H1 (cell line): ENCODE results near the gene SPDYE1. TPM values are rescaled to one million over a fixed set of nuclear protein-coding genes. Genes with fewer than 3 reads are reported as not detected.
"Not testable (repeated sequence)": the region's sequence is repeated elsewhere in the genome, so short reads cannot be mapped to it uniquely, and the experiment has no call there.

Experiments
- CTCF ChIA-PET: fragments of 300-600 bp; sonication (Branson Sonifier 250); formaldehyde crosslinking; loops from one replicate; lab custom pipeline; 2021; ENCODE audit not compliant: partially characterized antibody; lab: Charles Lee
- POLR2A ChIA-PET: fragments of 300-600 bp; sonication (Branson Sonifier 250); formaldehyde crosslinking; loops from one replicate; lab custom pipeline; 2021; ENCODE audit warnings: inconsistent platforms; ENCODE audit not compliant: partially characterized antibody; lab: Charles Lee
- DNase-seq, 2 experiments: peaks; one replicate each; pipeline versions ENCODE4 v3.0.0 to v3.0.0-alpha.2; 2010 to 2022; ENCODE audit warnings: low spot score in 2 of 2, low read depth in 1 of 2, mixed read lengths in 1 of 2
- FAIRE-seq: peaks from 2 replicates; lab custom pipeline; 2011; peaks lifted over from hg19 to GRCh38; lab: Jason Lieb, UNC
- H2AFZ ChIP-seq: 2 replicates; pipeline ENCODE4 v1.8.1; 2012; ENCODE audit warnings: low read length, inconsistent platforms
- H2AK5ac ChIP-seq: 2 replicates; pipeline ENCODE4 v1.6.1; 2013; ENCODE audit warnings: low read depth, low read length
- H2BK120ac ChIP-seq: replicated peaks from 2 replicates; pipeline ENCODE3; 2013; ENCODE audit warnings: low read depth, low read length, inconsistent platforms
- H2BK12ac ChIP-seq: 2 replicates; pipeline ENCODE4 v1.6.1; 2013; ENCODE audit warnings: low read depth, low read length
- H2BK15ac ChIP-seq: 2 replicates; pipeline ENCODE4 v1.6.1; 2013; ENCODE audit warnings: low read length
- H2BK20ac ChIP-seq: 2 replicates; pipeline ENCODE4 v1.6.1; 2013; ENCODE audit warnings: low read length
- H2BK5ac ChIP-seq: 2 replicates; pipeline ENCODE4 v1.6.1; 2013; ENCODE audit warnings: low read depth, low read length
- H3K14ac ChIP-seq: 2 replicates; pipeline ENCODE4 v1.6.1; 2013; ENCODE audit warnings: inconsistent platforms; ENCODE audit not compliant: insufficient read length
- H3K18ac ChIP-seq: 2 replicates; pipeline ENCODE4 v1.6.1; 2013; ENCODE audit warnings: low read length; ENCODE audit errors: extremely low read depth
- H3K23ac ChIP-seq: 2 replicates; pipeline ENCODE4 v1.6.1; 2013; ENCODE audit warnings: inconsistent platforms; ENCODE audit not compliant: insufficient read length
- H3K23me2 ChIP-seq: 2 replicates; pipeline ENCODE4 v1.6.1; 2013; ENCODE audit warnings: low read depth, low read length
- H3K27ac ChIP-seq: 2 replicates; pipeline ENCODE4 v1.6.1; 2011; ENCODE audit warnings: low read depth, low read length, inconsistent platforms
- H3K27me3 ChIP-seq, 4 experiments: replicated peaks in 1 of 4; 1 replicate in 1 of 4; 2 replicates in 3 of 4; pipeline versions ENCODE4 v1.6.1 to v1.8.1; 2011 to 2013; ENCODE audit warnings: low read length in 3 of 4, mild to moderate bottlenecking in 3 of 4, inconsistent platforms in 2 of 4, mixed read lengths in 2 of 4, moderate library complexity in 1 of 4; ENCODE audit not compliant: control insufficient read depth in 3 of 4, insufficient read depth in 3 of 4; ENCODE audit errors: extremely low read depth in 1 of 4
- H3K36me3 ChIP-seq, 4 experiments: 2 replicates each; pipeline versions ENCODE4 v1.6.1 to v1.8.1; 2011 to 2013; ENCODE audit warnings: mild to moderate bottlenecking in 4 of 4, low read length in 3 of 4, moderate library complexity in 2 of 4, control low read depth in 1 of 4, inconsistent platforms in 1 of 4; ENCODE audit not compliant: insufficient read depth in 4 of 4, control insufficient read depth in 2 of 4
- H3K4ac ChIP-seq: replicated peaks from 2 replicates; pipeline ENCODE3; 2013; ENCODE audit warnings: low read length, low read depth, mixed read lengths, inconsistent platforms; ENCODE audit not compliant: insufficient read length
- H3K4me1 ChIP-seq, 4 experiments: replicated peaks in 1 of 4; 1 replicate in 1 of 4; 2 replicates in 3 of 4; pipeline versions ENCODE4 v1.6.1 to v1.8.1; 2011 to 2013; ENCODE audit warnings: low read length in 3 of 4, inconsistent platforms in 2 of 4, mixed read lengths in 1 of 4; ENCODE audit not compliant: insufficient read depth in 4 of 4, control insufficient read depth in 3 of 4
- H3K4me2 ChIP-seq, 2 experiments: 2 replicates each; pipeline versions ENCODE4 v1.6.1 to v1.8.1; 2011 to 2013; ENCODE audit warnings: low read depth in 2 of 2, low read length in 2 of 2, control low read depth in 1 of 2, inconsistent platforms in 1 of 2, mild to moderate bottlenecking in 1 of 2; ENCODE audit not compliant: insufficient read depth in 1 of 2
- H3K4me3 ChIP-seq, 4 experiments: fragments of 200-600, 300-600 bp in 1 of 4; sonication (generic), shearing (Covaris generic), sonication (Bioruptor Twin) in 1 of 4; 2 replicates each; pipeline versions ENCODE4 v1.5.1 to v1.8.1; 2011 to 2016; ENCODE audit warnings: low read length in 4 of 4, low read depth in 3 of 4, control low read depth in 2 of 4, inconsistent platforms in 2 of 4, mild to moderate bottlenecking in 2 of 4, mixed read lengths in 1 of 4, moderate library complexity in 1 of 4; ENCODE audit not compliant: insufficient read depth in 2 of 4; ENCODE audit errors: extremely low read depth in 1 of 4
- H3K56ac ChIP-seq: replicated peaks from 2 replicates; pipeline ENCODE3; 2013; ENCODE audit warnings: low read depth, mild to moderate bottlenecking, mixed read lengths, low read length, inconsistent platforms; ENCODE audit not compliant: insufficient read length
- H3K79me1 ChIP-seq: 2 replicates; pipeline ENCODE4 v1.6.1; 2013; ENCODE audit warnings: low read depth, low read length, control low read depth
- H3K79me2 ChIP-seq, 2 experiments: 2 replicates each; pipeline versions ENCODE4 v1.6.1 to v1.8.1; 2012 to 2013; ENCODE audit warnings: low read length in 2 of 2, mild to moderate bottlenecking in 2 of 2, inconsistent platforms in 1 of 2; ENCODE audit not compliant: insufficient read depth in 2 of 2, control insufficient read depth in 1 of 2
- H3K9ac ChIP-seq, 4 experiments: replicated peaks in 1 of 4; 1 replicate in 1 of 4; 2 replicates in 3 of 4; pipeline versions ENCODE4 v1.6.1 to v1.8.1; 2011 to 2013; ENCODE audit warnings: low read depth in 3 of 4, low read length in 3 of 4, control low read depth in 2 of 4, mild to moderate bottlenecking in 2 of 4, moderate library complexity in 2 of 4, inconsistent platforms in 1 of 4; ENCODE audit errors: extremely low read depth in 1 of 4
- H3K9me3 ChIP-seq, 2 experiments: 2 replicates each; pipeline versions ENCODE4 v1.6.1 to v1.8.1; 2012 to 2013; ENCODE audit warnings: mild to moderate bottlenecking in 2 of 2, moderate library complexity in 2 of 2, control low read depth in 1 of 2, inconsistent platforms in 1 of 2, low read depth in 1 of 2, low read length in 1 of 2, mixed read lengths in 1 of 2; ENCODE audit not compliant: insufficient read depth in 2 of 2
- H4K20me1 ChIP-seq, 2 experiments: replicated peaks in 1 of 2; 2 replicates each; pipeline versions ENCODE3 to v1.8.1; 2011 to 2013; ENCODE audit warnings: inconsistent platforms in 2 of 2, low read length in 2 of 2, mild to moderate bottlenecking in 1 of 2; ENCODE audit not compliant: insufficient read depth in 2 of 2, control insufficient read depth in 1 of 2
- H4K5ac ChIP-seq: 2 replicates; pipeline ENCODE4 v1.6.1; 2013; ENCODE audit warnings: low read length, low read depth, mixed read lengths, inconsistent platforms; ENCODE audit not compliant: insufficient read length
- H4K8ac ChIP-seq: 2 replicates; pipeline ENCODE4 v1.8.0; 2013; ENCODE audit warnings: mild to moderate bottlenecking, moderate library complexity, low read length, inconsistent platforms; ENCODE audit not compliant: insufficient read depth; ENCODE audit errors: extremely low read depth
- H4K91ac ChIP-seq: replicated peaks from 2 replicates; pipeline ENCODE3; 2013; ENCODE audit warnings: low read length, mixed read lengths, inconsistent platforms; ENCODE audit not compliant: insufficient read length
- WGBS, 2 experiments: shearing (Covaris generic) in 1 of 2; methylation state at CpG; one replicate each; pipeline versions ENCODE4 v1.1.6 to v1.1.7; 2013 to 2015; ENCODE audit warnings: low lambda C conversion rate in 2 of 2, mixed read lengths in 2 of 2, inconsistent platforms in 1 of 2, low coverage in 1 of 2, missing lambda C conversion rate in 1 of 2; ENCODE audit not compliant: insufficient replicate concordance in 2 of 2, insufficient coverage in 1 of 2, insufficient read length in 1 of 2; ENCODE audit errors: extremely low coverage in 1 of 2, missing lambda C conversion rate in 1 of 2; 5-methylcytosine and 5-hydroxymethylcytosine counted together
- polyA plus RNA-seq, 7 experiments: library from polyadenylated mRNA; depleted of rRNA in 3 of 7; stranded (reverse) in 5 of 7; unstranded in 2 of 7; fragments of >200 nt in 5 of 7; fragments of 200-250 nt in 2 of 7; gene quantifications; 1 replicate in 5 of 7; 2 replicates in 1 of 7; 4 replicates in 1 of 7; pipeline versions ENCODE4 v1.2.1 to v1.2.3, GENCODE V29; 2011 to 2013; ENCODE audit warnings: missing spikeins in 2 of 7, mixed read lengths in 2 of 7
- total RNA-seq: library from RNA; stranded (reverse); fragmentation: NEBNext Ultra II Directional; extraction: Animal tissue kit (Norgen Biotek cat#: 25700); gene quantifications from 2 replicates; pipeline ENCODE4 v1.2.1, GENCODE V29; 2021

The SPDYE1 gene
- total and polyA plus RNA-seq, 2 of the 8 experiments (the other 6 are each of a cell fraction or from before 2014, with no cell fraction given): not detected

GRCh38 chr7:44032031-44032430, 34.3 kb downstream of the SPDYE1 start:
- H3K18ac ChIP-seq, H3K23me2 ChIP-seq, H2BK12ac ChIP-seq, H4K91ac ChIP-seq, H4K5ac ChIP-seq, FAIRE-seq, POLR2A ChIA-PET, CTCF ChIA-PET, H2BK120ac ChIP-seq, H3K56ac ChIP-seq, H4K8ac ChIP-seq, H3K4ac ChIP-seq, H3K4me2 ChIP-seq, H3K27ac ChIP-seq, H3K9me3 ChIP-seq, H2BK5ac ChIP-seq, H3K79me1 ChIP-seq, H2AK5ac ChIP-seq, H2BK15ac ChIP-seq, H3K4me1 ChIP-seq, H3K4me3 ChIP-seq, H3K27me3 ChIP-seq, H2AFZ ChIP-seq, H2BK20ac ChIP-seq, H3K23ac ChIP-seq, H3K79me2 ChIP-seq, H4K20me1 ChIP-seq, DNase-seq, H3K9ac ChIP-seq, H3K36me3 ChIP-seq, H3K14ac ChIP-seq: not testable (repeated sequence)
- 83% methylated on average over 5 of the region's 6 CpGs; no CpG with 5 or more reads in 1 of the 2 experiments for WGBS, 2 experiments
